GM18870 (cell line): ENCODE measurements around the gene CFAP65.
A peak's percentile ranks its signal among the peaks of the same experiment; 100 is the strongest.

Experiments used
- ATAC-seq: cut with Tn5 transposase; IDR thresholded peaks from one replicate; pipeline ENCODE4 v1.9.1; 2021; ENCODE audit warnings: moderate library complexity; ENCODE audit not compliant: unreplicated experiment

The CFAP65 gene

GRCh38 chr2:218979846-218980734, 61.2 kb downstream of the CFAP65 start:
- ATAC-seq: peak; percentile 68

GRCh38 chr2:218975060-218975777, 66.1 kb downstream of the CFAP65 start:
- no peak for ATAC-seq

GRCh38 chr2:218970894-218971293, 70.4 kb downstream of the CFAP65 start:
- ATAC-seq: no peak

GRCh38 chr2:218964041-218964771, 77.1 kb downstream of the CFAP65 start:
- no peak for ATAC-seq

GRCh38 chr2:218963601-218964000, 77.7 kb downstream of the CFAP65 start:
- no peak for ATAC-seq

GRCh38 chr2:218962859-218963492, 78.3 kb downstream of the CFAP65 start:
- ATAC-seq: no peak

- no peak for ATAC-seq
Measured at GRCh38 chr2:218961651-218962570, 79.4 kb downstream of the CFAP65 start.

GRCh38 chr2:218961229-218961628, 80.1 kb downstream of the CFAP65 start:
- no peak for ATAC-seq

GRCh38 chr2:218960309-218961165, 80.8 kb downstream of the CFAP65 start:
- no peak for ATAC-seq

GRCh38 chr2:218959761-218960308, 81.5 kb downstream of the CFAP65 start:
- no peak for ATAC-seq

GRCh38 chr2:218959141-218959731, 82.1 kb downstream of the CFAP65 start, which contains the start of gene CDK5R2:
TSS of gene CDK5R2 (plus strand) at chr2:218959666. CDS start at chr2:218959821, 155 bp downstream.
- peak; percentile 96 for ATAC-seq

GRCh38 chr2:218958276-218958675, 83.0 kb downstream of the CFAP65 start:
- no peak for ATAC-seq

- ATAC-seq: no peak
Measured at GRCh38 chr2:218957671-218958070, 83.6 kb downstream of the CFAP65 start.

- no peak for ATAC-seq
Measured at GRCh38 chr2:218956039-218956438, 85.3 kb downstream of the CFAP65 start.

- ATAC-seq: no peak
Measured at GRCh38 chr2:218954541-218955300, 86.6 kb downstream of the CFAP65 start.

GRCh38 chr2:218953366-218953954, 87.9 kb downstream of the CFAP65 start:
- ATAC-seq: no peak
